ENCODE results near the gene LYVE1.

Gene LYVE1

GRCh38 chr11:10537600-10537999 is 30.9 kb downstream of the LYVE1 start:
- no peak overlapping the region for H3K4me2 ChIP-seq (ENCODE audit: low read depth, low read length)

GRCh38 chr11:10534316-10534715 is 34.1 kb downstream of the LYVE1 start:
- H3K4me2 ChIP-seq (ENCODE audit: low read depth, low read length): no peak overlapping the region
- no peaks in the 10 kb centered on the region for H3K4me1 ChIP-seq (ENCODE audit: low read length)
- no peak overlapping the region for H3K27ac ChIP-seq (ENCODE audit: low read length)
- H3K79me2 ChIP-seq (ENCODE audit: low read length): no peaks in the 10 kb centered on the region
- DNase-seq: no peak
- H3K9me3 ChIP-seq (replicated peaks; ENCODE audit: insufficient read depth, low read length): no peaks in the 10 kb centered on the region
- H3K36me3 ChIP-seq (replicated peaks; ENCODE audit: insufficient read depth, low read length): no peaks in the 10 kb centered on the region; the same call in 1 of the 2 replicates
- H3K4me3 ChIP-seq (ENCODE audit: low read length): no peak overlapping the region
- H3K9me2 ChIP-seq (replicated peaks; ENCODE audit: insufficient read depth, low read length): no peaks in the 10 kb centered on the region
- H3K27me3 ChIP-seq (replicated peaks; ENCODE audit: insufficient read depth, low read length): no peaks in the 10 kb centered on the region
- no peaks in the 10 kb centered on the region for H3F3A ChIP-seq (ENCODE audit: insufficient read depth, low read length)
- no peak overlapping the region for H3K9ac ChIP-seq (ENCODE audit: low read length)
- no peaks in the 10 kb centered on the region for H4K20me1 ChIP-seq (ENCODE audit: insufficient read depth, low read length)
- no peak overlapping the region for H2AFZ ChIP-seq (ENCODE audit: low read length)
- no peak for TF ChIP-seq CTCF (IDR thresholded peaks at IDR 0.05; ENCODE audit: low read length)
- TF ChIP-seq EZH2 (optimal IDR thresholded peaks at IDR 0.05; ENCODE audit: low read depth, low read length): no peak
- TF ChIP-seq EZH2phosphoT487 (IDR thresholded peaks at IDR 0.05; ENCODE audit: low read length): no peak

More at GRCh38 chr11:10537600-10537999, 30.9 kb downstream of the LYVE1 start:
- H3K27me3 ChIP-seq (replicated peaks; ENCODE audit: insufficient read depth, low read length): no peaks in the 10 kb centered on the region
- H3K4me1 ChIP-seq (ENCODE audit: low read length): peaks cover 10% of the 10 kb centered on the region
- H4K20me1 ChIP-seq (ENCODE audit: insufficient read depth, low read length): no peaks in the 10 kb centered on the region
- no peak overlapping the region for H3K4me3 ChIP-seq (ENCODE audit: low read length)
- TF ChIP-seq EZH2phosphoT487 (IDR thresholded peaks at IDR 0.05; ENCODE audit: low read length): no peak
- TF ChIP-seq CTCF (IDR thresholded peaks at IDR 0.05; ENCODE audit: low read length): no peak
- no peak for TF ChIP-seq EZH2 (optimal IDR thresholded peaks at IDR 0.05; ENCODE audit: low read depth, low read length)
- DNase-seq: no peak
- H3K9me3 ChIP-seq (replicated peaks; ENCODE audit: insufficient read depth, low read length): no peaks in the 10 kb centered on the region
- no peak overlapping the region for H3K9ac ChIP-seq (ENCODE audit: low read length)
- 0 out of 2 replicates have a peak, but pooled peaks cover 6% of the 10 kb centered on the region for H3K79me2 ChIP-seq (ENCODE audit: low read length)
- no peak overlapping the region for H3K27ac ChIP-seq (ENCODE audit: low read length)
- H3F3A ChIP-seq (ENCODE audit: insufficient read depth, low read length): no peaks in the 10 kb centered on the region
- H3K36me3 ChIP-seq (replicated peaks; ENCODE audit: insufficient read depth, low read length): no peaks in the 10 kb centered on the region
- no peak overlapping the region for H2AFZ ChIP-seq (ENCODE audit: low read length)
- H3K9me2 ChIP-seq (replicated peaks; ENCODE audit: insufficient read depth, low read length): no peaks in the 10 kb centered on the region

DNA sequence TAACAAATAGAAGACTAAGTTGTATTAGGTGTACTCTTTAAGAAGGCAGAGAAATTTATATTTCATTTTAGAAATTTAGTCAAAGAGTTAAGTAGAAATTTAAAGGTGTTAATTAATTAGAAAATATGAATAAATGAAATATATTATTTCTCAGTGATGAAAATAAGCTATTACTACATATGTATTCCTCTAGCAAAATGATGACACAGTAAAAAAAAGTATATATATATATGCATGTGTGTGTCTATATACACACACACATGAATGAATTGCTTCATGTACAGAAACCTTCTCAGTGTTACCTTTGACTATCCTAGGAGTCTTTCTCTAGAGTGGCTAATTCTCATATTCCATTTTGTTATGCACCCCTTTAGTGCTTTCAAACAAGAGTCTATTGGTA is 35.1 kb downstream of the LYVE1 start:
- Histone ChIP-seq H3K9ac (ENCODE audit: low read length) (no peak overlapping the region), H3K9me3 (replicated peaks; ENCODE audit: insufficient read depth, low read length) (no peaks in the 10 kb centered on the region), H3K4me2 (ENCODE audit: low read depth, low read length) (no peak overlapping the region), H3F3A (ENCODE audit: insufficient read depth, low read length) (no peaks in the 10 kb centered on the region), H3K79me2 (ENCODE audit: low read length) (no peaks in the 10 kb centered on the region), H3K27ac (ENCODE audit: low read length) (no peak overlapping the region), H3K27me3 (replicated peaks; ENCODE audit: insufficient read depth, low read length) (no peaks in the 10 kb centered on the region), H3K4me1 (ENCODE audit: low read length) (no peaks in the 10 kb centered on the region), H3K9me2 (replicated peaks; ENCODE audit: insufficient read depth, low read length) (no peaks in the 10 kb centered on the region), H3K36me3 (replicated peaks; ENCODE audit: insufficient read depth, low read length) (no peaks in the 10 kb centered on the region; the same call in 1 of the 2 replicates), H3K4me3 (ENCODE audit: low read length) (no peak overlapping the region), H4K20me1 (ENCODE audit: insufficient read depth, low read length) (no peaks in the 10 kb centered on the region), H2AFZ (ENCODE audit: low read length) (no peak overlapping the region)
- no peak for DNase-seq
- TF ChIP-seq CTCF (IDR thresholded peaks at IDR 0.05; ENCODE audit: low read length): no peak
- TF ChIP-seq EZH2 (optimal IDR thresholded peaks at IDR 0.05; ENCODE audit: low read depth, low read length): no peak
- TF ChIP-seq EZH2phosphoT487 (IDR thresholded peaks at IDR 0.05; ENCODE audit: low read length): no peak

Measured in MM.1S (cell line).